Measurements from ENCODE around the gene MUC22.
"Not testable (repeated sequence)": the region's sequence is repeated elsewhere in the genome, so short reads cannot be mapped to it uniquely, and the experiment has no call there.

The MUC22 gene

GRCh38 chr6:30985490-30985889 lies 24.8 kb upstream of the MUC22 start:
- Mint-ChIP-seq H3K27ac (no peak overlapping the region), H3K27me3 (peaks cover 2% of the 10 kb centered on the region), H3K4me1 (peaks cover 12% of the 10 kb centered on the region), H3K9me3 (no peaks in the 10 kb centered on the region), H3K36me3 (no peaks in the 10 kb centered on the region), H3K4me3 (no peak overlapping the region)

GRCh38 chr6:30987304-30987703 lies 23.0 kb upstream of the MUC22 start:
- no peak overlapping the region for H3K4me3 Mint-ChIP-seq
- no peak overlapping the region for H3K27ac Mint-ChIP-seq
- no peaks in the 10 kb centered on the region for H3K36me3 Mint-ChIP-seq
- H3K9me3 Mint-ChIP-seq: no peaks in the 10 kb centered on the region
- H3K4me1 Mint-ChIP-seq: peaks cover 17% of the 10 kb centered on the region
- peaks cover 2% of the 10 kb centered on the region for H3K27me3 Mint-ChIP-seq

GRCh38 chr6:30988209-30988825 lies 22.0 kb upstream of the MUC22 start:
- Mint-ChIP-seq H3K4me1 (peaks cover 17% of the 10 kb centered on the region), H3K4me3 (no peak overlapping the region), H3K27ac (no peak overlapping the region), H3K9me3 (no peaks in the 10 kb centered on the region), H3K36me3 (no peaks in the 10 kb centered on the region), H3K27me3 (no peaks in the 10 kb centered on the region)

GRCh38 chr6:30990422-30991086 lies 19.7 kb upstream of the MUC22 start:
- H3K9me3 Mint-ChIP-seq: no peaks in the 10 kb centered on the region
- peak overlapping the region; percentile 78 for H3K4me3 Mint-ChIP-seq
- H3K27me3 Mint-ChIP-seq: no peaks in the 10 kb centered on the region
- H3K36me3 Mint-ChIP-seq: no peaks in the 10 kb centered on the region
- H3K4me1 Mint-ChIP-seq: peaks cover 12% of the 10 kb centered on the region
- peak overlapping the region; percentile 30 for H3K27ac Mint-ChIP-seq

GRCh38 chr6:30991891-30992290 lies 18.4 kb upstream of the MUC22 start:
- peaks cover 12% of the 10 kb centered on the region for H3K4me1 Mint-ChIP-seq
- H3K27me3 Mint-ChIP-seq: no peaks in the 10 kb centered on the region
- no peak overlapping the region for H3K27ac Mint-ChIP-seq
- H3K9me3 Mint-ChIP-seq: no peaks in the 10 kb centered on the region
- H3K36me3 Mint-ChIP-seq: no peaks in the 10 kb centered on the region
- H3K4me3 Mint-ChIP-seq: no peak overlapping the region

- Mint-ChIP-seq H3K4me1 (peaks cover 3% of the 10 kb centered on the region), H3K27ac (no peak overlapping the region), H3K27me3 (peaks cover 1% of the 10 kb centered on the region), H3K9me3 (no peaks in the 10 kb centered on the region), H3K36me3 (no peaks in the 10 kb centered on the region), H3K4me3 (no peak overlapping the region)
Measured at GRCh38 chr6:30997301-30997700, 13.0 kb upstream of the MUC22 start.

GRCh38 chr6:30998785-30999184 lies 11.5 kb upstream of the MUC22 start:
- no peaks in the 10 kb centered on the region for H3K9me3 Mint-ChIP-seq
- H3K4me3 Mint-ChIP-seq: no peak overlapping the region
- H3K27ac Mint-ChIP-seq: no peak overlapping the region
- H3K27me3 Mint-ChIP-seq: peaks cover 1% of the 10 kb centered on the region
- peaks cover 3% of the 10 kb centered on the region for H3K4me1 Mint-ChIP-seq
- no peaks in the 10 kb centered on the region for H3K36me3 Mint-ChIP-seq

- H3K36me3 Mint-ChIP-seq, H3K27me3 Mint-ChIP-seq, H3K27ac Mint-ChIP-seq, H3K4me1 Mint-ChIP-seq, H3K9me3 Mint-ChIP-seq, H3K4me3 Mint-ChIP-seq: not testable (repeated sequence)
Measured at GRCh38 chr6:31000067-31000860, 10.0 kb upstream of the MUC22 start.

- H3K36me3 Mint-ChIP-seq: no peaks in the 10 kb centered on the region
- H3K9me3 Mint-ChIP-seq: no peaks in the 10 kb centered on the region
- no peak overlapping the region for H3K4me3 Mint-ChIP-seq
- H3K27me3 Mint-ChIP-seq: peaks cover 1% of the 10 kb centered on the region
- H3K4me1 Mint-ChIP-seq: peaks cover 3% of the 10 kb centered on the region
- no peak overlapping the region for H3K27ac Mint-ChIP-seq
Measured at GRCh38 chr6:31001281-31001888, 8.9 kb upstream of the MUC22 start.

- Mint-ChIP-seq H3K4me1 (peaks cover 3% of the 10 kb centered on the region), H3K27me3 (peaks cover 1% of the 10 kb centered on the region), H3K4me3 (no peak overlapping the region), H3K9me3 (no peaks in the 10 kb centered on the region), H3K27ac (no peak overlapping the region), H3K36me3 (no peaks in the 10 kb centered on the region)
Measured at GRCh38 chr6:31002471-31002870, 7.8 kb upstream of the MUC22 start.

- H3K4me3 Mint-ChIP-seq: no peak overlapping the region
- H3K9me3 Mint-ChIP-seq: no peaks in the 10 kb centered on the region
- H3K27me3 Mint-ChIP-seq: peaks cover 3% of the 10 kb centered on the region
- H3K36me3 Mint-ChIP-seq: no peaks in the 10 kb centered on the region
- H3K27ac Mint-ChIP-seq: no peak overlapping the region
- peaks cover 3% of the 10 kb centered on the region for H3K4me1 Mint-ChIP-seq
Measured at GRCh38 chr6:31004794-31005193, 5.5 kb upstream of the MUC22 start.

GRCh38 chr6:31005249-31006020 lies 4.8 kb upstream of the MUC22 start:
- Mint-ChIP-seq H3K36me3 (no peaks in the 10 kb centered on the region), H3K27ac (no peak overlapping the region), H3K4me3 (no peak overlapping the region), H3K4me1 (peaks cover 3% of the 10 kb centered on the region), H3K9me3 (no peaks in the 10 kb centered on the region), H3K27me3 (peaks cover 2% of the 10 kb centered on the region)

GRCh38 chr6:31007694-31008093 lies 2.6 kb upstream of the MUC22 start:
- Mint-ChIP-seq H3K27me3 (peaks cover 4% of the 10 kb centered on the region), H3K9me3 (no peaks in the 10 kb centered on the region), H3K27ac (no peak overlapping the region), H3K36me3 (no peaks in the 10 kb centered on the region), H3K4me3 (no peak overlapping the region), H3K4me1 (no peaks in the 10 kb centered on the region)

GRCh38 chr6:31008165-31008564 lies 2.1 kb upstream of the MUC22 start:
- Mint-ChIP-seq H3K9me3 (no peaks in the 10 kb centered on the region), H3K36me3 (no peaks in the 10 kb centered on the region), H3K27me3 (peaks cover 4% of the 10 kb centered on the region), H3K27ac (no peak overlapping the region), H3K4me3 (no peak overlapping the region), H3K4me1 (no peaks in the 10 kb centered on the region)

- Mint-ChIP-seq H3K4me1 (no peaks in the 10 kb centered on the region), H3K4me3 (no peak overlapping the region), H3K27me3 (peaks cover 5% of the 10 kb centered on the region), H3K9me3 (no peaks in the 10 kb centered on the region), H3K27ac (no peak overlapping the region), H3K36me3 (peaks cover 2% of the 10 kb centered on the region)
Measured at GRCh38 chr6:31009731-31010130, 543 bp upstream of the MUC22 start.
